Activated T-cell treated with anti-CD3 and anti-CD28 coated beads for 24 hours (primary cell): ENCODE measurements around the gene KSR1.
A peak's percentile ranks its signal among the peaks of the same experiment; 100 is the strongest.

Source experiments
- DNase-seq: peaks from one replicate; pipeline ENCODE4 v3.0.0-alpha.2; 2020; ENCODE audit warnings: low read depth

KSR1 gene

GRCh38 chr17:27591986-27592385 is 135.7 kb downstream of the KSR1 start:
- DNase-seq = no peak

- no peak for DNase-seq
These were observed 137.1 kb downstream of the KSR1 start for GRCh38 chr17:27593232-27593856.

GRCh38 chr17:27593857-27594255 is 137.6 kb downstream of the KSR1 start:
- DNase-seq = no peak

- DNase-seq = no peak
These were observed 139.0 kb downstream of the KSR1 start for GRCh38 chr17:27595208-27595607.

GRCh38 chr17:27596096-27596495 is 139.8 kb downstream of the KSR1 start:
- no peak for DNase-seq

GRCh38 chr17:27596566-27597187 is 140.4 kb downstream of the KSR1 start:
- DNase-seq = no peak

GRCh38 chr17:27597188-27597580 is 140.9 kb downstream of the KSR1 start:
- DNase-seq = no peak

- no peak for DNase-seq
These were observed 141.6 kb downstream of the KSR1 start for GRCh38 chr17:27597783-27598320.

GRCh38 chr17:27598337-27599050 is 142.2 kb downstream of the KSR1 start:
- DNase-seq = no peak

- no peak for DNase-seq
These were observed 144.2 kb downstream of the KSR1 start for GRCh38 chr17:27600471-27600870.

GRCh38 chr17:27601069-27601974 is 145.1 kb downstream of the KSR1 start:
- DNase-seq = peak; percentile 73

- no peak for DNase-seq
These were observed 145.7 kb downstream of the KSR1 start for GRCh38 chr17:27601975-27602302.

- DNase-seq = peak; percentile 54
These were observed 146.6 kb downstream of the KSR1 start for GRCh38 chr17:27602721-27603420.

GRCh38 chr17:27603421-27603770 is 147.1 kb downstream of the KSR1 start:
- no peak for DNase-seq

- DNase-seq = no peak
These were observed 147.9 kb downstream of the KSR1 start for GRCh38 chr17:27603880-27604794.

- DNase-seq = no peak
These were observed 149.2 kb downstream of the KSR1 start for GRCh38 chr17:27605409-27605808.

- DNase-seq = no peak
These were observed 151.4 kb downstream of the KSR1 start for GRCh38 chr17:27607521-27608091.

- no peak for DNase-seq
These were observed 152.3 kb downstream of the KSR1 start for GRCh38 chr17:27608328-27609230.

- no peak for DNase-seq
These were observed 153.5 kb downstream of the KSR1 start for GRCh38 chr17:27609611-27610303.
